GM21515 (cell line): Measurements from ENCODE around the gene ROBO1.

Experiments
- ATAC-seq: cut with Tn5 transposase; IDR thresholded peaks from one replicate; pipeline ENCODE4 v1.9.1; 2021; ENCODE audit not compliant: unreplicated experiment

Gene ROBO1

DNA sequence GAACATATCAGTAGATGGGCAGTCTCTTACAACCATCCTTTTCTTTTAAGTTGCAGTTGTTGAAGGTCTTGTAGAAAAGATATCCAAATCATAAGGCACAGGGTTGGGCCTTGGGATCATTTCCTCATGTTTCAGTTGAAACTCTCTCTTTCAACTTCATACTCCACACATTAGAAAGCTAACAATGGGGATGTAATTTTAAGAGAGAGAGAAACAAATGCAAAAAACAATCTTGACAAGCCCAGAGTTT lies 747.9 kb downstream of the ROBO1 start:
- no peak for ATAC-seq

DNA sequence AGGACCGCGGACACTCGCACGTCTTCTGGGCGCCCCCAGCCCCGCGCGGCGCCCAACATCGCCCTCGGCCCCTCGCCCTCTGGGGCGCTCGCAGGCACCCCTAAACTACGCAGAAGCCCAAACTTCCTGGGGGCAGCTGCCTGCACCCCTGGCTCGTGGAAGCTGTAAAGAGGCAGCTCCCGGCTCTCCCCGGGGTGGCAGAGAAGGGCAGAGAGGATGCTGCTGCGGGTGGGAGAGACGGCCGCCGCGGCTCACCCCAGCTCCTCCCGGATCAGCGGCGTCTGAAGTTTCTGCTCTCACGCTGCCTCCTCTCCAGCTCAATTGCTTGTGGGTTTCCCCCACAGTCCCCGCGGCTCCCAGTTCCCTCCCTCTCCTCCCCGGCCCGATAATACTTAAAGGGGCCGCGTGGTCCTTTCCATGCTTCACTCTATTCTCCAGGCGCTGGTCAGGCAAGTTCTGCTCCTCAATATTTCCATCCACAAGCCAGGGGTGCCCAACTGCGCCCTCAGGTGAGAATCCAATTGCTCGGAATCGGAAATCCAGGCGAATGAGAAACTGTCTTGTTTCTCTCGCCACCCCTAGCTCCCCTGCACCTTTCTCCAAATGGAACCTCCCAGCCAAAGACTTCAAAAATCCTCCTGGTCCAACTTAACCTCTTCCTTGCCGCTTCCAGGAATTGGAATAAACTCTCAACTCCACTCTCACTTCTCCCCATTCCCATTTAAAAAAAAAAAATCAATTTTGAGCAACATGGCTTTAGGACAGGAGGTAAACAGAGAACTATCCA lies 748.5 kb downstream of the ROBO1 start:
- no peak for ATAC-seq

DNA sequence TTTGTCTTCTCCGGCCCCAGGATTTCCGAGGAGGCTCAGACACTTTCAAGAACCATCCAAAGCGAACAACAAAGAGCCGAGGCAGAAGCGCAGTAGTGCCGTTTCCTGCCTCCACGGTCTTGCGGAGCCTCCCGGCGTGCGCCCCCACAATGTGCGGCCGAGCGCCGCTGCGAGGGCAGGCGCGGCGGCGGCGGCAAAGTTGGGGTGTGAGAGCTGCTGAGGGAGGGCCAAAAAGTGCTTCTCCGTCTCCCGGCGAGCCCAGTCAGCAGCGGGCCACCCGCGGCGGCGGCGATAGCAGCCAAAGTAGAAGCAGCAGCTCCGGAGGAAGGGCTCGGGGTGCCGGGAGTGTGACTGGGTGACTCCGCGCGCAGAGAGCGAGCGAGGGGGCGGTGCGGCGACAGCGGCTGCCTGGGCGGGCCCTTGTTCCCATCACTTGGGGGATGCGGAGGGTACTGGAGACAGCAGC lies 749.1 kb downstream of the ROBO1 start:
- no peak for ATAC-seq

DNA sequence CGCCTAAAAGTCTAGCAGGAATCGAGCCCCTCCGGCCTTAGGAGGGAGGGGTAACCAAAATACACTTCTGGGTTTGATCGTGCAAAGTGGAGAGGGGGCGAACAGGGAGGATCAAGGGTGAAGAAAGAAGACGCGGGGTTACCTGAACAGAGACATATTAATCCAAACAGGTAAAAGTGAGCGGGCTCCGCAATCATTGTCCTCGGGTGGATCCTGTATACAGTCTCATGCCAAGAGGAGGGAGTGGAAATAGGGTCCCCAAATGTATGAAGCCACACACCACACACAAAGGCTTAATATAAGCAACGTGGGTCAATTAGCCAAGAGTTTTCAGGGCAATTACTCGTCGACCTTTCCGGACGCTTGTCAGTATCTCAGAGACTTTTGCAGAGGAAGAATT lies 749.5 kb downstream of the ROBO1 start:
- ATAC-seq, result no peak

DNA sequence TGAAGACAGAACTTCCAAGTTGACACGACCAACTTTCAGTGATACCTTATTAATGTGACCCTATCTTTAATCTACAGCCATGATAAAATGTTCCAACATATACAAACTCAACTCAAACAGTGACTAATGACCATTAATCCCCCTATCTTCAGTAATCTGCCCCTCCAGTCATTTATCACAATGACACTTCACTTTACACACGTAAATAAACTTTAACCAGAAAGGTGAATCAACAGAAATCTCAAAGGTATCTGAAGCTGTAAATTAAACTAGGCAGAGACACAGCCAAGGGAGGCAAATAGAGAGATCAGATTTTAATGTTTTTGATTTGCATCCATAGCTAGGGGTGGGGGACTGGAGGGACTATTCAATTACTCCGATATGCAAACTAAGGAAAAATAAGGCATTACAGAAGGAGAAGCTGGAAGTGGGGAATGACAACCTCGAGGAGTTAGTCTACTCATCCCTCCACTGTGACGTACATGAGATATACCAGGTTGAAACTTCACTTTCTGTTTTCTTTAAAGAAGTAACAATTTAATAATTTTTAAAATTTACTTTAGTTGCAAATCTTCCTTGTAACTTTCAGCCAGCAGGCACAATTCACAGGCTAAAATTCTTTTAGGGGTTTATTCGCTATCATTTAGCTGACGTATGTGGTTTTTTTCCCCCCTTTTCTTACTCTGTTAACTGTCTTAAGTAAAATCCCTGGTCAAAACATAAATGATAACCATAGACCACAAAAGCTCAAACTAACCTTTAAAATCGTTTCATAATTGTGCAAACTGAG lies 751.0 kb downstream of the ROBO1 start:
- ATAC-seq, result no peak

DNA sequence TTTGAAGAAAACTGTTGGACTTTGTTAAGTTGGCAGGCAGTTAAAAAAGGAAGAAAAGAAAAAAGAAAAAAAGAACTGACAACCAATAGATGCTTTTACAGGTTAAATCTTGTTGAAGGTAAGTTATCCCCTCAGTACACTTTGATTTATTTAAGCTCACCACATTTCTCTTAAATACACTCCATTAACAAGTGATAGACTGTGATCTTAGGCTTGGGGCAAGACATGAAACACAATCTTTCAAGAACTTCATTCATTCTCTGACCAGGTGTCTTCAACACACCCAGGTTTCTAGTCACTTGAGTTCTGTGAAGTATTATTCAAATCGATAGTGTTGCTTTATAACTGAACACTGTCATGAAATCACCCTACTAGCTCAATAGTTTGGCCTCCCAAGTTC lies 751.9 kb downstream of the ROBO1 start:
- ATAC-seq, result no peak

DNA sequence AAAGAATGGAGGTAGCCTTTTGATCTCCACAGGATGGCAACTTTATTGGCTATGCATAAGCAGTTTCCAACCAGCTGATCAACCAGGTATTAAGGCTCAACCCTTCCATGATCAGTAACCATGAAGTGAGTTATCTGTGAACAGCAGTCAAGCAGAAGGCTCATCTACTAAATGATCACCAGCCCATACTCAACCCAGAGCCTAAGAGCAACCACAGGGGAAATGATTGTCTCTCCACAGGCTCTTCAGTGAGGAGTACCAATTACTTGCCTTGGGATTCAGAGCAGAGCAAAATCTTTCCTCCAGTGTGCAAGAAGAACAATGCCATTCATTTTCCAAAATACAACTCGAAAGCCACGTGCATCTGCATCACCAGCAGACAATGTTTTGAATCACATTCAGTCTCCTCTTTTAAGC lies 754.8 kb downstream of the ROBO1 start:
- ATAC-seq, result no peak

DNA sequence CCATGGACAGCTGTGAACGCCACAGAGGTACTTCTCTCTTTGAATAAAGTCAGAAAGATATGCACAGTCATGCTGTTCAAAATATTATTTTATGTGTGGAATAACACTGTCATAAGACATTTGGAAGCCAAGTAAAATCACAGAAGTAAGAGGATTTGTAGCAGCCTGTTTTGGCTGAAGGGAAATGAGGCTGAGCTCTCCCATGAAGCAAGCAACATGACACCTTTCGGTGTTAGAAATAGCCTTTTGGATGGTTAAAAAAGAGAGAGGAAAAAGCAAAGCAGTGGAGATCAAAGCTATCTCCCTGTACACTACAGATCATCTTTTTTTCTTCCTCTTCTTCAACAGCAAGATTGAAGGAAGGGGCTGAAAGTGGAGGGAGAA lies 755.3 kb downstream of the ROBO1 start:
- ATAC-seq, result no peak

DNA sequence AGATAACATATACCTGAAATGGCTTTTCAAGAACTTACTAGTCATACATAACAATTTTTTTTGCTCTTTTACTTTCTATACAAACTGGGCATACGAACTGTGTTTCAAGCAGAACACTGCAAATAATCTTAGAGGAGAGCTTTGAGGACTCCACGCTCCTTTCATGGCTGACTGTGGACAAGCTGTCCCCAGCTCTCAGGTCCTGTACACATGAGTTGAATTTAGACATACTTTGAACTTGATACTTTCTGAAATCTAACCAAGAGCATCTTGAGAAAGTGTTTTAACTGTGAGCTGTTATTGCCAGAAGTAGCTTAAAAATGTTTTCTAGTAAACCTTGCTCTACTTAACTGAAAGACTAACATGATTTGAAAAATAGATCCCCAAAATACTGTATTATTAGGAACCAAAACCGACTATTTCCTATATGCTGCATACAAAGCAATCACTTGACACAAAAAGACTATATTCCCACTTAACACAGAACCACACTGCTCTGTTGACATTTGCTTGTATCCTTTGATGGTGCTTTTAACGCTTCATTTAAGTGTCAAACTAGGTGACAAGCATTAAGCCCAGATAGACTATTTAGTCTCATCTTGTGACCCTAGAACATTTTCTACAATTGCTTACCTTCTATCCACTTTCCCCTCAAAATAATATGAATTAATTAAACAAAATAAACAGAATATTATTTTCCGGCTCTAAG lies 755.8 kb downstream of the ROBO1 start:
- no peak for ATAC-seq

DNA sequence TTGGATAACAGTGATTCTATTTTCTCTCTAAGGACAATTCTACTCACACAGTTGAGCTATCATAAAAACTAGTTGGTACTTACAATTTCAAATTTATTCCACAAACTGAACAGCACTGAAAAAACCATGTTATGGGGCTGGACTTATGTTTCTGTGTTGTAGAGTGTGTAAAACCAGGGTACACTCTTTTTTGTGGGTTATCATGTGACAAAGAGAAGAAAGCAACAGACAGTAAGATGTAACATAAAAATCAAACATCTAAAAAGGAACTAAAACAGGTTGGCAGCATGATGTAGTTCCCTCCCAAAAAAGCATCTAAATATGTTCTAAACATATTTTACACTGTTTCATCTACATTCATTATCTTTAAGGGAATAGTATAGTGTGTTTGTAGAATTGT lies 757.9 kb downstream of the ROBO1 start:
- ATAC-seq, result no peak

DNA sequence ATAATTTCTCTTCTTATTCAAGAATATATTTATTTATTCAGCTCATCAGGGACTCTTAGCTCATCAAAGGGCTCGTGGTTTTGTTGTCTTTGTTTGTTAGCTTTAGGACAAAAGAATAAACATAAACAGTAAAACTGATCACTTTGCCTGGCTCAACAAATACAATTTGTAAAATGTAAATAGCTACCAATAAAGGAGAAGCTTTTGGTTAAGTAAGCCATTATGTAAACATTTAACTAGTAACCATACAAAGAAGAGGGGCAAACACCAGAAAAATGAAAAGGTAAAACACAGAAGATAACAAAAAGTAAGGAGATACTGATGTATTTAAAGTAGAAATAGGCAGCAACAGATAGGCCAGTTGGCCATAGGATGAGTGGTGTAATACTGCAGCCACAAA lies 761.7 kb downstream of the ROBO1 start:
- ATAC-seq, result no peak

DNA sequence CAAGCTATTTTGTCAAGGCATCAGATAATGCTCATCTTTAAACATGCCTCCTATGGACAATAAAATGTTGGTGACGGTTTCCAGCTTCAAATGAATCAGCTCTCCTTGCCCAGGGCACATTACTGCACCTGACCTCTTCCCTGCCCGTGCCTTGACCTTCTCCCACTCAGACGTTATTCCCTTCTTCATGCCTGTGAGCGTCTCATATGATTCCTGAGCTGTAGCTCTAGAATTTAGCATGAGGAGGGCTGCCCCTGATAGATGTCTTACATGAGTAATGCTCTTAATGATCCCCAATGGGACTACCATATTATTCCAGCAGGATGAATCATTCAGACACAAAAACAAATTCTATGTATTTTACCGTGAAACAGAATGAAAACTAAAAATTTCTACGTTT lies 762.7 kb downstream of the ROBO1 start:
- no peak for ATAC-seq

DNA sequence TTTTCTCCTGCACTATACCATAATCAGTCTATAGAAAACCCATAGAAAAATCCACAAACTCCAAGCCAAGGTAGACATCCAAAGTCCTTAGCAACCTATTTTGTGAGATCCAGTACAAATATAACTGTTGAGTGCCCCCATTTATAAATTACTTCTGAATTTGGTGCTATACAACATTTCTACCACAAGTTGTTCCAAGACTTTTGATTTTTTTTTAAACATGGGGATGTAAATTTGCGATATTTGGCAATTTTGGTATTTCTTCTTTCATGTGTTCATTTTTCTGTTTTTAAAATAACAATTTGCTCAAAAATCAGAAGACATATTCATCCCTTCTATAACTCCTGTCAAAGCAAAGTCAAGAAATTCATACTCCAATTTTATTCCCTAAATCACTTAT lies 763.8 kb downstream of the ROBO1 start:
- no peak for ATAC-seq

DNA sequence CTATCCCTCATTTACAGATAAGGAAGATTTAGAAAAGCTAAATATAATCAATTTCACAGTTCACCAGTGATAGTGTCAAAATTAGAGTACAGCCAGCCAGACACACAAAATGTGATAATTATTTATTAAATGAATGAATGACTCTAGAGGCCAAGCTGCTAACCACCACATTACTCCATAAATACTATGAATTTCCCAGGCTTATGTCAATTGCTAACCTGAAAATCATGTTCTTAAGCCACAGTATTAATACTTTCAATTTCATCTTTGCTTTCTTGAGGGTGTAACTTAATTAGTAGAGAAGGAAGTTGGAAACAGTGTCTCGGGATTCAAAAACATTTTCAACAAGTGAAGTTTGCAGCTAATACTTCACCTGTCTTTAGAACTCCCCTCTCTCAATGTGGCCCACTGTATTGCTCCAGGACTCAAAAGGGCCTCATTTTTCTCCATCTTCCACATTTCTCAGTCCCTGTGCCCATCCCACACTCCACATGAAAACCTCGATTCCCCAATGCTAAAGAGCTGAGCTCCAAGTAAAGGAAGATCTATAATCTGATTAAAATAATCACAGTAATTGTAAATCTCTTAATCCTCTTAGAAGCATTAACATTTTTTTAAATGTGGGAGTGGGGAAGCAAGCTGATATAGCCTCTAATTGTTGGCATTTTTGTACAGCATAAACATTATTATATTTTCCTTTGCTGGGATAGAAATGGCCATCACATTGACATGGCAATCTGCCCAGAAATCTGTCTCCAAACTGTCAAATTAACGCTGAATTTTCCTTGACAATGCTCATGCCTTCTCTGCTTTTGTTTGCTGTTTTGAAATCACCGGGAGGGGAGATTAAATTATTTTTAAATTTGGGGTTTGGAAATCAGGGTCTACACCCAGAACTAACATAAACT lies 765.1 kb downstream of the ROBO1 start:
- ATAC-seq, result no peak

DNA sequence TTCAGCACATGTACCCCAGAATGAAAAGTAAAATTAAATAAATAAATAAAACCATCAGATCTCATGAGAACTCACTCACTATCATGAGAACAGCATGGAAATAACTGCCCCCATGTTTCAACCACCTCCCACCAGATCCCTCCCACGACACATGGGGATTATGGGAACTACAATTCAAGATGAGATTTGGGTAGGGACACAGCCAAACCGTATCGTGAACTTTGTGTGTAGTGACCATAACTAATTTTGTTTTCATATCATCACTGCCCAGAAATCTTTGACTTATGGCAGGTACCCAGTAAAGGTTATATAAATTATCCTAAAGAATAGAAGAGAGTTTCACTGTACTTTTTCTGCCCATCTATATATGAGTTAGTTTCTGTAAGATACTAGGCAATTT lies 766.5 kb downstream of the ROBO1 start:
- ATAC-seq, result no peak

DNA sequence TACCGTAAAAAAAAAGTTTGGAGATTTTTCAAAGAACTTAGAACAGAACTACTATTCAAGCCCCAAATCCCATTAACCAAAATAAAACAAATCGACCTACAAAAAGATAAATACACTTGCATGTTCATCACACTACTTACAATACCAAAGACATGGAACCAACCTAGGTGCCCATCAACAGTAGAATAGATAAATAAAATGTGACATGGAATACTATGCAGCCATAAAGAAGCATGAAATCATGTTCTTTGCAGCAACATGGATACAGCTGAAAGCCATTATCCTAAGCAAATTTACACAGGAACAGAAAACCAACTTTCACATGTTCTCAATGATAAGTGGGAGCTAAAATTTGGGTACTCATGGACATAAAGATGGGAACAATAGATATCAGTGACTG lies 768.7 kb downstream of the ROBO1 start:
- ATAC-seq, result no peak

DNA sequence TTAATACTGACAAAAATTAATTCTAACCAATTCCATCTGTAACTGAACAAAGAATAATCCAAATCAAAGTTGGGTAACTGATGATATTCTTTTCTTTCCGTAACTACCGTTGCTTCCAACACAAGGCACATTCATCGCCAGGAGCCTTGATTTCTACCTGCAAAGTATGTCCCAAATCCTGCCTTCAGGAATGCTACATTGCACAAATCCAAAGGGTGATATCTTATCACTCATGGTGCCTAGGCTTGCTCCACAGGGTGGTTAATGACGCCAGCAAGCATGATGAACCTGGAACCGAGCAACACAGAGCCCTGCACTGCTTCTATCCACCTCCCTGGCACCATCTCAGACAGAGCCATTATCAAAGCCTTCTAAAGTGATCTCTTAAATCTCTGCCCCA lies 772.7 kb downstream of the ROBO1 start:
- ATAC-seq, result no peak

DNA sequence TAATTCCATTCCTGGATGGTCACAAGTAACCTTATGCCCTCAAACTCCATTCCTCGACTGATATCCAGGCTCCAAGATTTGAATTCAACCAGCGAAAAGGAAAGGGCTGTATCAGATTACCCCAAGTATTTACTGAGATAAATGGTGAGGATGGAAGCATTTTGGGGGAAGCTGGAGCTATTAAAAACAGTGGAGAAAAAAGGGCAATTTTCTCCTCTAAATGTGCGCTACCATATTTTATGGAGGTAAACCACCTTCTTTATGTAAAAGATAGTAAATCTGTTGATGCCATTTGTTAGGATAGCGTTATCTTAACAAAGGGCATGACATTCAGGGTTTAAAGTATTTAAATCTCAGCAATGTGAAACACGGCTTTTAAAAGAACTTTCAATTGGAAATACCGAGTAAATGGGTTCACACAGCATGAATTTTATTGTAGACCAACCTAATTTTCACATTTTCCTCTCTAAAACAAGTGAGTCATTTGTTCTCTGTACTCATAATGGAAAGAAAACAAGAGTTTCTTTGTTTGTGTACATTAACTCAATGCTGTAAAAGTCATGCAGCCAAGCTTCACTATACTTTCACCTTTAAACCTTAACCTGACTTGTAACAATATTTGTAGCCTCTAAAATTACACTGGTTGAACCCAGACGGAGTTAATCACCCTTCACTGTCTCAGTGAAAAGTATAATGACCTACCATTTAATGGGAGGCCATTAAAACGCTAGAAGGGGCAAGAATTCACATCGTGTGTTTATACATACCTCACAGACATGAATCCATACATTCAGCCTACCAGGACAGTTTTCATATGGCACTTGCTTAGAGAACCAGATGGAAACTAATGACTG lies 773.4 kb downstream of the ROBO1 start:
- no peak for ATAC-seq

DNA sequence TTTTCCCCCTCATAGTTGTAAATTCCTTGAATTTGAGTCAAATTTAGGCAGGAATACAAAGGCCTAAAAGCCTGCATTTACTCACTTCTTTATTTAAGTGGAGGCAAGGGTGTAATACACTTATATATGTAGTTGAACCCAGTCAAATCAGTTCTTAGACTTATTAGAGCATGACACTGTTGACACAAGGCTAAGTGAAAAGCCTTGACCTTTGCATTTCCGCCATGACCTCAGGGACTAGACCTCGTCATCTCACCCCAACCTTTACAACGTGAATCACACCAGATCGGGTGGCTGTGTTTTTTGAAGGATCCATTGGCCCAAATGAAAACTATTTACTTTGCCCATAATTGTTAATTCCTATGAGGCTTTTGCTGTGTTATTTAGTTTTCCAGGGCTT lies 774.4 kb downstream of the ROBO1 start:
- no peak for ATAC-seq

DNA sequence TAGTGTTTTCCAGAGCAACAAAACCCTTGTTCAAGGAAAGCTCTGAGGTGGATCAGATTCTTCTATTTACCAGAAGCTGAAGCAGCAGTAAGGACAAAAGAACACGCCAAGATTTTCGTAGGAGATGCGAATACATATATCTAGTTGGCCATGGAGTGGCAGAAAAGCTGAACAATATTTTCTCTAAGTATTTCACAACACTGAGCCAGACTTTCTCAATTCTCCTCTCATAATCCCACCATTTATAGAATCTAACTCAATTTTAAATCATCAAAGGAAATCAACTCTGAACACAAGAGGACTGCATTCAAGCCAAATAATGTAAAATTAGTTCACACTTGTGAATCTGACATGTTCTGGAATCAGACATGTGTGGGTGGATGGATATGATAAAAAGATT lies 775.0 kb downstream of the ROBO1 start:
- no peak for ATAC-seq
